ENCODE measurements around the gene TBC1D20.

Gene TBC1D20

GRCh38 chr20:407953-408842 is 54.1 kb downstream of the TBC1D20 start, which contains the start of gene RBCK1:
TSS of gene RBCK1 (plus strand) at chr20:408299. CDS start at chr20:408758, 459 bp downstream.
- peak within 1 kb of the TSS; percentile 96 for H3K27ac Mint-ChIP-seq
- DNase-seq = peak; percentile 96
- peaks cover 45% of the 10 kb centered on the region for H3K4me1 Mint-ChIP-seq (ENCODE audit: low read depth)
- H3K9me3 Mint-ChIP-seq = no peaks in the 10 kb centered on the region
- peaks cover 45% of the 10 kb centered on the region for H3K36me3 Mint-ChIP-seq (ENCODE audit: low read depth)
- H3K4me3 Mint-ChIP-seq = peak within 1 kb of the TSS; percentile 96
- H3K27me3 Mint-ChIP-seq = no peaks in the 10 kb centered on the region

DNA sequence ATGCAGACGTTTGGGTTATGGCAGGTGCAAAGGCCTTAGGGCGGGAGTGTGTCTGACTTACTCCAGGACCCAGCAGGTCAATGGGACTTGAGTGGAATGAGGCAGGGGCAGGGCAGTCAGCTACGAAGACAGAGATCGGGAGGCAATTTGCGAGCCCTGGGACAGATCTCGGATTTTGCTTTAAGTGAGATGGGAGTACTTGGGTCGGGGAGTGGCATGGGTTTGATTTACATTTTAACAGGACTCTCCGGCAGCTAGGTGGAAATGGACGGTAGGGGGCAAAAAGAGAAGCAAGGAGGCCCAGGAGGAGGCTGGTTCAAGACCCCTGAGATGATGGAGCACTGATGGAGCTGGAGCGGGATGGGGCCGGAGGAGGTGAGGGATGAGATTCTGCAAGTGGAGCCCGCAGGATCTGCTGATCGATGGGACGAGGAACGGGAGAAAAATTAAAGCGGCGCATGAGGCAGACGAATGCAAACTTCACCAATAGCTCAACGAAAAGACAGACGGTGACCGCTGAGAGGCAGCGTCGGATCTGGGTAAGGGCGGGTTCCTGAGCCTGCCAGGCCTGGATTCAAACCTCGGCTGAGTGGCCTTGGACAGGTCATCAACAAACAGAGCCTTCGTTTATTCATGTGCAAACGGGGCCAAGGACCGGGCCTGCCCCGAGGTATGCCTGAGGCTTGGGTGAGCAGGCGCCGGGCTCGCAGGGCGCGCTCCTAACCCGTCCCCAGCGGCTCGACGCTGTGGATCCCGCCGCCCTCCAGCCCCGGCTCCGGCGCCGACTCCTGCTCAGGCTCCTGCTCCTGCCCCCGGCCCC is 55.0 kb downstream of the TBC1D20 start:
- DNase-seq = peak; percentile 80
- Mint-ChIP-seq H3K36me3 (ENCODE audit: low read depth) (peaks cover 36% of the 10 kb centered on the region), H3K27me3 (no peaks in the 10 kb centered on the region), H3K4me1 (ENCODE audit: low read depth) (peaks cover 41% of the 10 kb centered on the region), H3K9me3 (no peaks in the 10 kb centered on the region), H3K27ac (peak overlapping the region; percentile 89), H3K4me3 (peak overlapping the region; percentile 75)

DNA sequence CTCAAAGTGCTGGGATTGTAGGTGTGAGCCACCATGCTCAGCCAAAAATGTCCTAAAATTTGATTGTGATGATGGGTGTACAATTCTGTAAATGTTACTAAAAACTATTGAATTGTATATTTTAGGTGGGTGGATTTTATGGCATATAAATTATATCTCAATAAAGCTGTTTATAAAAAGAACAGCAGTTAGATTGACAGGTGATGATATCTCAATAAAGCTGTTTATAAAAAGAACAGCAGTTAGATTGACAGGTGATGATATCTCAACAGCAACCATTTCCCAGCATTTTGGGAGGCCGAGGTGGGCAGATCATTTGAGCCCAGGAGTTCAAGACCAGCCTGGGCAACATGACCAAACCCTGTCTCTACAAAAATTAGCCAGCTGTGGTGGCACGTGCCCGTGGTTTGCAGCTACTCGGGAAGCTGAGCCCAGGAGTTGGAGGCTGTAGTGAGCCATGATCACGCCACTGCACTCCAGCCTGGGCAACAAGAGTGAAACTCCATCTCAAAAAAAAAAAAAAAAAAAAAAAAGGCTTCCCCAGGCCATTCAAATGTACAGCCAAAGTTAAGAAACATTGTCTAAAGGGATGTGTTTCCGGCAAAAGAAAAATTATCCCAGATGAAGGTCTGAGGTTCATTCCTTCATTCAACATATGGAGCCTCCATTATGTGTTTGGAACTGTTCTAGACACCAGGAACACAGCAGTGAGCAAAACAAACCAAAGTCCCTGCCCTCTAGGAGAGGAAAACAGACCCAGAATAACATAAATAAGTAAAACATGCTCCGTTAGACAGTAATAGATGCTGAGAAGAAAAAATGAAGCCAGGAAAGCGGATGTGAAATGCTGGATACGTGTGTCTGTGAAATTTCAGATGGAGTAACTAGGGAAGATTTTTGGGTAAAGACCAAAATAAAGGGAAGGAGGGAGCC is 55.9 kb downstream of the TBC1D20 start:
- H3K4me3 Mint-ChIP-seq = peak overlapping the region; percentile 75
- H3K27me3 Mint-ChIP-seq = no peaks in the 10 kb centered on the region
- H3K9me3 Mint-ChIP-seq = no peaks in the 10 kb centered on the region
- peaks cover 27% of the 10 kb centered on the region for H3K36me3 Mint-ChIP-seq (ENCODE audit: low read depth)
- H3K27ac Mint-ChIP-seq = peak overlapping the region; percentile 89
- DNase-seq = no peak
- peaks cover 42% of the 10 kb centered on the region for H3K4me1 Mint-ChIP-seq (ENCODE audit: low read depth)

GRCh38 chr20:404088-404487 is 58.2 kb downstream of the TBC1D20 start:
- H3K9me3 Mint-ChIP-seq = no peaks in the 10 kb centered on the region
- peaks cover 4% of the 10 kb centered on the region for H3K36me3 Mint-ChIP-seq (ENCODE audit: low read depth)
- no peak for DNase-seq
- no peak overlapping the region for H3K4me3 Mint-ChIP-seq
- H3K27ac Mint-ChIP-seq = no peak overlapping the region
- no peaks in the 10 kb centered on the region for H3K27me3 Mint-ChIP-seq
- peaks cover 22% of the 10 kb centered on the region for H3K4me1 Mint-ChIP-seq (ENCODE audit: low read depth)

GRCh38 chr20:403582-403957 is 58.8 kb downstream of the TBC1D20 start:
- Mint-ChIP-seq H3K27me3 (no peaks in the 10 kb centered on the region), H3K4me1 (ENCODE audit: low read depth) (peaks cover 21% of the 10 kb centered on the region), H3K9me3 (no peaks in the 10 kb centered on the region), H3K36me3 (ENCODE audit: low read depth) (peaks cover 2% of the 10 kb centered on the region), H3K4me3 (no peak overlapping the region), H3K27ac (no peak overlapping the region)
- no peak for DNase-seq

DNA sequence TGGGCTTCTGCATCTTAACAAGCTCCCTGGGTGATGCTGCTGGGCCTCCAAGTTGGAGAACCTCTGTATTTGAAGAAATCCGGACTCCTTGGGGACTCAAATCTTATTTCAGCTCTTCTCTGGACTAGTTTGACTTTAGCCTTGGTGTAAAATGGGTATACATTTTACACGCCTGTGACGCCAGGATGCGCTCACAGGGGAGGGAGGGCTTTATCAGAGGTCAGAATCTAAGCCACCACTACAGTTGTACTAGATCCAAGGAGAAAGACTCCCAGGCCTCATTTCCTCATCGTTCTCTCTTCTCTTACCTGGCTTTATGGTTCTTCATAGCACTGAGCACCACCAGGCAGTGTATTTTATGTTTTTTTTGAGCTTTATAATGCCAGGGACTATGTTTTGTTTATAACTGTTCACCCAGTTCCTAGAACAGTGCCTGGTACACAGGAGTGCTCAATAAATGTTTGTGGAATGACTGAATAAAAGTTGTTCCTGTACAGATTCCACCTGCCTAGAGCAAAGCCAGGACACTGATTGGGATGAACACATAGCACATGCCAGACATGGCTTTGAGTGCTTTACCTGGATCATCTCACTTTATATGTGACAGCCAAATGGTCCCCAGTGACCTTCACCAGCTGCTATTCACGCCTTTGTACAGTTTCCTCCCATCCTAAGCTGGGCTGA is 59.3 kb downstream of the TBC1D20 start:
- no peak for DNase-seq
- H3K27ac Mint-ChIP-seq = no peak overlapping the region
- H3K9me3 Mint-ChIP-seq = no peaks in the 10 kb centered on the region
- H3K4me1 Mint-ChIP-seq (ENCODE audit: low read depth) = peaks cover 21% of the 10 kb centered on the region
- no peaks in the 10 kb centered on the region for H3K27me3 Mint-ChIP-seq
- no peak overlapping the region for H3K4me3 Mint-ChIP-seq
- H3K36me3 Mint-ChIP-seq (ENCODE audit: low read depth) = peaks cover 5% of the 10 kb centered on the region

GRCh38 chr20:402496-402885 is 59.8 kb downstream of the TBC1D20 start:
- H3K27ac Mint-ChIP-seq = no peak overlapping the region
- H3K4me3 Mint-ChIP-seq = no peak overlapping the region
- peaks cover 11% of the 10 kb centered on the region for H3K36me3 Mint-ChIP-seq (ENCODE audit: low read depth)
- DNase-seq = no peak
- no peaks in the 10 kb centered on the region for H3K9me3 Mint-ChIP-seq
- H3K4me1 Mint-ChIP-seq (ENCODE audit: low read depth) = peaks cover 21% of the 10 kb centered on the region
- H3K27me3 Mint-ChIP-seq = no peaks in the 10 kb centered on the region

- H3K27ac Mint-ChIP-seq = peak overlapping the region; percentile 19
- peaks cover 17% of the 10 kb centered on the region for H3K36me3 Mint-ChIP-seq (ENCODE audit: low read depth)
- peaks cover 15% of the 10 kb centered on the region for H3K4me1 Mint-ChIP-seq (ENCODE audit: low read depth)
- H3K9me3 Mint-ChIP-seq = no peaks in the 10 kb centered on the region
- H3K4me3 Mint-ChIP-seq = no peak overlapping the region
- H3K27me3 Mint-ChIP-seq = no peaks in the 10 kb centered on the region
- no peak for DNase-seq
These were observed 60.4 kb downstream of the TBC1D20 start for GRCh38 chr20:401682-402495.

DNA sequence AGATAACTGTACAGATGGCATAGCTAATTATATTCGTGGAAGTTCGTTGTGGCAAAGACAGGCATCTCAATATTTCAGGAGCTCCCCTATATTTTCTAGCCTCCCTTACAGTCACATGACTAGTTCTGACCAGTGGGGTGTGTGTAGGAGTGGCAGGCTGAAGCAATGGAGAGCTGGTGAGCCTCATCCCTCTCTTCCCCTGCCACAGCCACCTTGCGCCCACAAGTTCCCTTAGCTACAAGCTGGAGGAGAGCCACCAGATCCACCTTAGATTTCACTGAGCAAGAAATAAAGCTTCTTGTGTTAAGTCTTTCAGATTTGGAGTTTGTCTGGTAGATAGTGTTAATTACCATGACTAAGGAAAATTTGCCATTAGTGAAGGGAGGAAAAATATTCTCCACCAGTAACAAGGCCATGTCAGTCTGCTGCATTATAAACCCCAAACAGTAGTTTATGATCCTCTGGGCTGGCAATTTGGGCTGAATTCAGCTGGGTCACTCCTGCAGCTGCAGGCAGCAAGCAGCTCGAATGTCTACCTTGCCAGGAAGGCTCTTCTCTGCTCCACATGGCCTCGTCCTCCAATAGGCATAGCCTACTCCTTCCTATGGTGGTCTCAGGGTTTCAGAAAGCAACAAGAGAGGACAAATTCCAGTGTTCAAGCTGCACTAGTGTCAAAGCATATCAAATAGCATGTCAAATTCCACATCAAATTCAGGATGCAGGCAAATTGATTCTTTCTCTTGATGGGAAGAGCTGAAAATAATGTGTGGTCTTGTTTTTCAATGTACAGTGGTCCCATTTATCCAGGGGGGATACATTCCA is 61.7 kb downstream of the TBC1D20 start:
- DNase-seq = no peak
- peaks cover 12% of the 10 kb centered on the region for H3K4me1 Mint-ChIP-seq (ENCODE audit: low read depth)
- H3K4me3 Mint-ChIP-seq = no peak overlapping the region
- no peak overlapping the region for H3K27ac Mint-ChIP-seq
- H3K9me3 Mint-ChIP-seq = no peaks in the 10 kb centered on the region
- H3K36me3 Mint-ChIP-seq (ENCODE audit: low read depth) = peaks cover 29% of the 10 kb centered on the region
- H3K27me3 Mint-ChIP-seq = no peaks in the 10 kb centered on the region

DNA sequence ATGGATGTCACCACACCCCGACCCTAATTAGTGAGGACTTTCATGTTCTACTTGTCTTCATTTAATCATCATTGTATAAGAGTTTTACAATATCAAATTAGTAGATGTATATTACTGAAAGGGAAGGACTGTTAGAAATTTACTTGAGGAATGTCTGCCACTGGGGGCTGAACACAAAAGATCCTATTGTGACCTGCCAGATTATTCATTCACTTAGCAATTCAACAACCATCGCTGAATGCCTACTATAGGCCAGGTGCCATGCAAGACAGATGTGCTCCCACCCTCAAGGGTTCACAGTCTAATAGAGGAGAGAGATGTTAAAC is 62.2 kb downstream of the TBC1D20 start:
- H3K4me1 Mint-ChIP-seq (ENCODE audit: low read depth) = peaks cover 12% of the 10 kb centered on the region
- H3K4me3 Mint-ChIP-seq = no peak overlapping the region
- no peaks in the 10 kb centered on the region for H3K9me3 Mint-ChIP-seq
- no peak overlapping the region for H3K27ac Mint-ChIP-seq
- H3K27me3 Mint-ChIP-seq = no peaks in the 10 kb centered on the region
- peaks cover 35% of the 10 kb centered on the region for H3K36me3 Mint-ChIP-seq (ENCODE audit: low read depth)
- no peak for DNase-seq

- Mint-ChIP-seq H3K9me3 (no peaks in the 10 kb centered on the region), H3K27me3 (no peaks in the 10 kb centered on the region), H3K4me3 (no peak overlapping the region), H3K4me1 (ENCODE audit: low read depth) (peaks cover 12% of the 10 kb centered on the region), H3K27ac (no peak overlapping the region), H3K36me3 (ENCODE audit: low read depth) (peaks cover 43% of the 10 kb centered on the region)
- DNase-seq = no peak
These were observed 63.1 kb downstream of the TBC1D20 start for GRCh38 chr20:399182-399707.

DNA sequence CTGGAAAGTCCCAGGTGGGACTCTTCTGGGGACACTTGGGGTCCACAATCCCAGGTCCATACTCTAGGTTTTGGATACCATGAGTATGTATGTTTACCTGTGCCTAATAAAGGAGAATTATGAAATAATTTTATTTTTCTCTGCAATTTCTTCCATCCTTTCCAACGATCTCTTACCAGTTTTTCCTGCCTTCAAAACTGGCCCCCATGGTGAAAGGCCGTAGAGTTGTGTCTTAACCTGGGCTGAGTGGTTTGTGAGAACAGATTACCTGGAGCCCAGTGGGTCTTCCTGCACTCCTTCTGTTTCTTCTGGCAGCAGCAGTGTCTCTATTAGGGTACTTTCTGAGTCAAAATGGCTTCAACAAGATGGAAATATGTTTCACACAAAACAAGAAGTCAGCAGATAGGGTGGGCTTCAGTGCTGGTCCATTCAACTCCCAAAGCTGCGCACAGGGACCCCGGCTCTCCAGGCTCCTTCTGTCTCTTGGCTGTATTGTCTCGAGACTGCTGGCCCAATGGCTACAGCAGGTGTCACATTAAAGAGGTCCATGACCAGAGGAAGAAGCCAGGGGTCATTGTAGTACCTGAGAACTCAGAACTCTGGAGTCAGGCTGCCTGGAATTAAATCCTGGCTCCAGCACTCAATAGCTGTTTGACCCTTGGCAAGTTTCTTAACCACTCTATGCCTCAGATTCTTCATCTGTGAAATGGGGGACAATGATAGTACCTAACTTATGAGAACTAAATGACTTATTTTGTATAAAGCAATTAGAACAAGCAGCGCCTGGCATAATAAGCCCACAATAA is 64.7 kb downstream of the TBC1D20 start:
- no peaks in the 10 kb centered on the region for H3K9me3 Mint-ChIP-seq
- H3K4me1 Mint-ChIP-seq (ENCODE audit: low read depth) = peaks cover 9% of the 10 kb centered on the region
- H3K4me3 Mint-ChIP-seq = no peak overlapping the region
- no peak overlapping the region for H3K27ac Mint-ChIP-seq
- DNase-seq = no peak
- H3K36me3 Mint-ChIP-seq (ENCODE audit: low read depth) = peaks cover 59% of the 10 kb centered on the region
- H3K27me3 Mint-ChIP-seq = no peaks in the 10 kb centered on the region

All from activated T-cell treated with anti-CD3 and anti-CD28 coated beads, Interleukin-2, amount 50 U/mL, for 24 hours (primary cell).